DND-41 (cell line): ENCODE data around the gene CD55.

Source experiments
- ATAC-seq: fragments of 200-7000 bp; cut with Tn5 transposase; 3 replicates; pipeline ENCODE4 v1.9.1; 2021; ENCODE audit warnings: low read depth; ENCODE audit not compliant: insufficient read depth
- DNase-seq: peaks from one replicate; pipeline ENCODE4 v3.0.0-alpha.2; 2020
- H2AFZ ChIP-seq: 2 replicates; pipeline ENCODE4 v1.6.0; 2012; ENCODE audit warnings: low read depth, low read length
- H3K27ac ChIP-seq: 2 replicates; pipeline ENCODE4 v1.5.1; 2012; ENCODE audit warnings: low read length, inconsistent platforms
- H3K27me3 ChIP-seq: fragments of 200-600 bp; sonication (generic); 2 replicates; pipeline ENCODE4 v1.6.0; 2012; ENCODE audit warnings: low read length, mild to moderate bottlenecking, inconsistent platforms; ENCODE audit not compliant: insufficient read depth, poor library complexity
- H3K36me3 ChIP-seq: 2 replicates; pipeline ENCODE4 v1.5.1; 2012; ENCODE audit warnings: low read length, inconsistent platforms; ENCODE audit not compliant: insufficient read depth
- H3K4me1 ChIP-seq: 2 replicates; pipeline ENCODE4 v1.5.1; 2012; ENCODE audit warnings: mild to moderate bottlenecking, low read length; ENCODE audit not compliant: insufficient read depth
- H3K4me2 ChIP-seq: 2 replicates; pipeline ENCODE4 v1.6.0; 2012; ENCODE audit warnings: mild to moderate bottlenecking, moderate library complexity, low read length, inconsistent platforms; ENCODE audit not compliant: insufficient read depth
- H3K4me3 ChIP-seq, 2 experiments: fragments of 200-600 bp in 1 of 2; shearing (Covaris generic) in 1 of 2; 2 replicates each; pipeline ENCODE4 v1.5.1; 2012 to 2016; ENCODE audit warnings: inconsistent platforms in 2 of 2, low read length in 2 of 2, mild to moderate bottlenecking in 2 of 2, low read depth in 1 of 2, moderate library complexity in 1 of 2
- H3K79me2 ChIP-seq: 2 replicates; pipeline ENCODE4 v1.6.0; 2012; ENCODE audit warnings: low read length, inconsistent platforms; ENCODE audit not compliant: insufficient read depth
- H3K9ac ChIP-seq: 2 replicates; pipeline ENCODE4 v1.6.0; 2012; ENCODE audit warnings: low read depth, mild to moderate bottlenecking, inconsistent platforms, low read length, moderate library complexity
- H3K9me3 ChIP-seq: 2 replicates; pipeline ENCODE4 v1.5.1; 2012; ENCODE audit warnings: low read length, moderate library complexity, mild to moderate bottlenecking, inconsistent platforms; ENCODE audit not compliant: insufficient read depth, severe bottlenecking
- H4K20me1 ChIP-seq: 2 replicates; pipeline ENCODE4 v1.6.0; 2012; ENCODE audit warnings: low read length; ENCODE audit not compliant: insufficient read depth
- EZH2 ChIP-seq: IDR thresholded peaks from 3 replicates; pipeline ENCODE4 v1.6.1; 2012; ENCODE audit warnings: borderline replicate concordance, low read depth, mild to moderate bottlenecking, moderate library complexity, low read length, inconsistent platforms; ENCODE audit not compliant: severe bottlenecking
- TF ChIP-seq, protein P1 (sequence below): IDR thresholded peaks from 2 replicates; pipeline ENCODE4 v1.5.1; 2012; ENCODE audit warnings: borderline replicate concordance, low read length, moderate library complexity, mild to moderate bottlenecking; ENCODE audit not compliant: poor library complexity, severe bottlenecking; ENCODE audit errors: extremely low read depth

CD55 gene

GRCh38 chr1:207334337-207334736 is 12.9 kb downstream of the CD55 start:
- no peak overlapping the region for H3K4me3 ChIP-seq
- peaks cover 35% of the 10 kb centered on the region for H3K4me1 ChIP-seq
- H2AFZ ChIP-seq, result no peak overlapping the region
- H3K79me2 ChIP-seq, result no peaks in the 10 kb centered on the region
- no peak overlapping the region for H3K27ac ChIP-seq
- no peak for TF ChIP-seq EZH2
- TF ChIP-seq, protein P1, sequence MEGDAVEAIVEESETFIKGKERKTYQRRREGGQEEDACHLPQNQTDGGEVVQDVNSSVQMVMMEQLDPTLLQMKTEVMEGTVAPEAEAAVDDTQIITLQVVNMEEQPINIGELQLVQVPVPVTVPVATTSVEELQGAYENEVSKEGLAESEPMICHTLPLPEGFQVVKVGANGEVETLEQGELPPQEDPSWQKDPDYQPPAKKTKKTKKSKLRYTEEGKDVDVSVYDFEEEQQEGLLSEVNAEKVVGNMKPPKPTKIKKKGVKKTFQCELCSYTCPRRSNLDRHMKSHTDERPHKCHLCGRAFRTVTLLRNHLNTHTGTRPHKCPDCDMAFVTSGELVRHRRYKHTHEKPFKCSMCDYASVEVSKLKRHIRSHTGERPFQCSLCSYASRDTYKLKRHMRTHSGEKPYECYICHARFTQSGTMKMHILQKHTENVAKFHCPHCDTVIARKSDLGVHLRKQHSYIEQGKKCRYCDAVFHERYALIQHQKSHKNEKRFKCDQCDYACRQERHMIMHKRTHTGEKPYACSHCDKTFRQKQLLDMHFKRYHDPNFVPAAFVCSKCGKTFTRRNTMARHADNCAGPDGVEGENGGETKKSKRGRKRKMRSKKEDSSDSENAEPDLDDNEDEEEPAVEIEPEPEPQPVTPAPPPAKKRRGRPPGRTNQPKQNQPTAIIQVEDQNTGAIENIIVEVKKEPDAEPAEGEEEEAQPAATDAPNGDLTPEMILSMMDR, result no peak
- H3K9me3 ChIP-seq, result peaks cover 18% of the 10 kb centered on the region
- H3K4me2 ChIP-seq, result no peak overlapping the region
- no peak for ATAC-seq
- H3K9ac ChIP-seq, result no peak overlapping the region
- no peaks in the 10 kb centered on the region for H4K20me1 ChIP-seq
- DNase-seq, result no peak
- H3K27me3 ChIP-seq, result peaks cover 4% of the 10 kb centered on the region
- H3K36me3 ChIP-seq, result no peaks in the 10 kb centered on the region

DNA sequence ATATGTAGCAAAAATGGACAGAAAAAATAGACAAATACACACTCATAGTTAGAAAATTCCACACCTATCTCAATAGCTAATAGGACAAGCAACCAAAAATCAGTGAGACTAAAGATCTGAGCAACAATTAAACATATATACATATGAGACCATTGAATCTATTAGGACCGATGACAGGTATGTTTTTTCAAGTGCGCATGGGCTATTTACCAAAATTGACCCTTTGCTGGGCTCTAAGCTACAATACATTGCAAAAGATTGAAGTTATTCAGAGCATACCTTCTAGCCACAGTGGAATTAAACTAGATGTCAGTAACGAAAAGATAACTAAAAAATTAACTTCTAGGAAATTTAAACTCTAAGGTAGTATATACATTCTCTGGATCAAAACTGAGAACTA is 13.7 kb downstream of the CD55 start:
- no peak overlapping the region for H3K27ac ChIP-seq
- H3K4me3 ChIP-seq, result no peak overlapping the region
- no peak overlapping the region for H2AFZ ChIP-seq
- H3K9me3 ChIP-seq, result peaks cover 18% of the 10 kb centered on the region
- H3K79me2 ChIP-seq, result no peaks in the 10 kb centered on the region
- no peak overlapping the region for H3K4me2 ChIP-seq
- no peak overlapping the region for H3K9ac ChIP-seq
- ATAC-seq (no peak), DNase-seq (no peak)
- H3K27me3 ChIP-seq, result peaks cover 4% of the 10 kb centered on the region
- no peak for TF ChIP-seq EZH2
- TF ChIP-seq, protein P1, result no peak
- H4K20me1 ChIP-seq, result no peaks in the 10 kb centered on the region
- no peaks in the 10 kb centered on the region for H3K36me3 ChIP-seq
- peaks cover 35% of the 10 kb centered on the region for H3K4me1 ChIP-seq

DNA sequence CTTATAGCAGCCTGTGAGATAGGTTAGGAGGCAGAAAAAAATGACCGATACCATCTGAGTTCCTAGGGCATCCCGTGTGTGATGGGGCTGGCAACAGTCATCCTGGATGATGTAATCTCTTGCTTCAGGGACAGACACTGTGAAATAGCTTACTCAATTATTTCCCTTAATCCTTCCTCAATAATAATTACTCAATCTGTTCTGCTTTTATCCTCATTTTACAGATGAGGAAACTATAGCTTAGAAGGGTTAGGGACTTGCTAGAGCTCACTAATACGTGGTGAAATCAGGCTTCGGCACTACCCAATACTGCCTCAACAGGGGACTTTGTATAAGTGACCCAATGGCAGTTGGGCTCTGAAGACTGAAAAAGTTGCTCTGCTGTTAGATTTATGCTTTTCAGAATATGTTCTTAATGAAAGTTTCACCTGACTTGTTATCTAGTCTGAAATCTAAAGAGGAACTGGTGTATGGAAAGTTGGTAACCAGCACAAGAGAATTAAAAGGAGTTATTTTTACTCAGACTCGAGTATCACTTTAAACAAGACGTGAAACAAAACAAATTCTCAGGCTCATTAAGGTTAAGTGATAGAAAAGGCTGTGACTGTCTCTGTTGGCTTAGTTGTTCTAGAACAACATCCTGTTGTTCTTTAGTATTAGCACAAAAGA is 14.4 kb downstream of the CD55 start:
- H3K36me3 ChIP-seq, result no peaks in the 10 kb centered on the region
- peak; percentile 11 for DNase-seq
- peak; percentile 5; the same call in 2 of the 3 replicates for ATAC-seq
- no peak overlapping the region for H3K9ac ChIP-seq
- H3K27ac ChIP-seq, result peak overlapping the region; percentile 55
- H4K20me1 ChIP-seq, result no peaks in the 10 kb centered on the region
- peak overlapping the region; percentile 1; the same call in 1 of the 2 replicates for H3K4me2 ChIP-seq
- no peak overlapping the region for H3K4me3 ChIP-seq
- H3K79me2 ChIP-seq, result no peaks in the 10 kb centered on the region
- H3K9me3 ChIP-seq, result peaks cover 18% of the 10 kb centered on the region
- TF ChIP-seq, protein P1, result peak; percentile 29
- TF ChIP-seq EZH2, result no peak
- peaks cover 4% of the 10 kb centered on the region for H3K27me3 ChIP-seq
- peaks cover 35% of the 10 kb centered on the region for H3K4me1 ChIP-seq
- H2AFZ ChIP-seq, result no peak overlapping the region
